ENCODE results near the gene LMF1.
"Not testable (repeated sequence)": the region's sequence is repeated elsewhere in the genome, so short reads cannot be mapped to it uniquely, and the experiment has no call there.

The LMF1 gene

GRCh38 chr16:952321-952720 is 18.5 kb downstream of the LMF1 start:
- in situ Hi-C loops (cut with MboI; ENCODE audit: low sequenced_read_pairs), result no loop called here

- in situ Hi-C loops (cut with MboI; ENCODE audit: low sequenced_read_pairs), result no loop called here
Observed at GRCh38 chr16:951660-952301, 19.0 kb downstream of the LMF1 start.

GRCh38 chr16:950733-951573 is 19.8 kb downstream of the LMF1 start:
- in situ Hi-C loops (cut with MboI; ENCODE audit: low sequenced_read_pairs), result not testable (repeated sequence)

GRCh38 chr16:948767-949166 is 22.0 kb downstream of the LMF1 start:
- in situ Hi-C loops (cut with MboI; ENCODE audit: low sequenced_read_pairs), result not testable (repeated sequence)

GRCh38 chr16:947922-948303 is 22.9 kb downstream of the LMF1 start:
- in situ Hi-C loops (cut with MboI; ENCODE audit: low sequenced_read_pairs), result not testable (repeated sequence)

- in situ Hi-C loops (cut with MboI; ENCODE audit: low sequenced_read_pairs), result no loop called here
Observed at GRCh38 chr16:947255-947921, 23.4 kb downstream of the LMF1 start.

GRCh38 chr16:946048-946395 is 24.8 kb downstream of the LMF1 start:
- in situ Hi-C loops (cut with MboI; ENCODE audit: low sequenced_read_pairs), result no loop called here

- in situ Hi-C loops (cut with MboI; ENCODE audit: low sequenced_read_pairs), result no loop called here
Observed at GRCh38 chr16:945271-946047, 25.3 kb downstream of the LMF1 start.

GRCh38 chr16:943971-944370 is 26.8 kb downstream of the LMF1 start:
- in situ Hi-C loops (cut with MboI; ENCODE audit: low sequenced_read_pairs), result no loop called here

- in situ Hi-C loops (cut with MboI; ENCODE audit: low sequenced_read_pairs), result no loop called here
Observed at GRCh38 chr16:942436-943060, 28.2 kb downstream of the LMF1 start.

- in situ Hi-C loops (cut with MboI; ENCODE audit: low sequenced_read_pairs), result no loop called here
Observed at GRCh38 chr16:939941-940340, 30.8 kb downstream of the LMF1 start.

- in situ Hi-C loops (cut with MboI; ENCODE audit: low sequenced_read_pairs), result no loop called here
Observed at GRCh38 chr16:939311-939710, 31.5 kb downstream of the LMF1 start.

GRCh38 chr16:938752-939151 is 32.0 kb downstream of the LMF1 start:
- in situ Hi-C loops (cut with MboI; ENCODE audit: low sequenced_read_pairs), result no loop called here

GRCh38 chr16:938136-938535 is 32.6 kb downstream of the LMF1 start:
- in situ Hi-C loops (cut with MboI; ENCODE audit: low sequenced_read_pairs), result no loop called here

GRCh38 chr16:937723-938122 is 33.1 kb downstream of the LMF1 start:
- in situ Hi-C loops (cut with MboI; ENCODE audit: low sequenced_read_pairs), result no loop called here

GRCh38 chr16:937311-937710 is 33.5 kb downstream of the LMF1 start:
- in situ Hi-C loops (cut with MboI; ENCODE audit: low sequenced_read_pairs), result no loop called here

- in situ Hi-C loops (cut with MboI; ENCODE audit: low sequenced_read_pairs), result no loop called here
Observed at GRCh38 chr16:935684-936083, 35.1 kb downstream of the LMF1 start.

GRCh38 chr16:934178-934577 is 36.6 kb downstream of the LMF1 start:
- in situ Hi-C loops (cut with MboI; ENCODE audit: low sequenced_read_pairs), result no loop called here

- in situ Hi-C loops (cut with MboI; ENCODE audit: low sequenced_read_pairs), result no loop called here
Observed at GRCh38 chr16:933581-933980, 37.2 kb downstream of the LMF1 start.

GRCh38 chr16:932831-933330 is 37.9 kb downstream of the LMF1 start:
- in situ Hi-C loops (cut with MboI; ENCODE audit: low sequenced_read_pairs), result no loop called here

Data from HL-60/S4 treated with phorbol 12-myristate 13-acetate at 8.2 ng/mL for 4 days and 3 days (cell line).